Glutamatergic neuron (in vitro differentiated cells): ENCODE data around the gene MPZL3. TPM values are rescaled to one million over a fixed set of nuclear protein-coding genes. Genes with fewer than 3 reads are reported as not detected.

ENCODE experiments used
- DNase-seq: peaks from one replicate; pipeline ENCODE4 v3.0.0; 2022
- H3K27ac Mint-ChIP-seq: one replicate; pipeline ENCODE4 v1.8.0; 2020; ENCODE audit warnings: mild to moderate bottlenecking, mixed read lengths, inconsistent platforms; ENCODE audit not compliant: unreplicated experiment
- H3K27me3 Mint-ChIP-seq: one replicate; pipeline ENCODE4 v1.8.0; 2020; ENCODE audit warnings: mild to moderate bottlenecking, moderate library complexity, mixed read lengths, inconsistent platforms; ENCODE audit not compliant: unreplicated experiment
- H3K36me3 Mint-ChIP-seq: one replicate; pipeline ENCODE4 v1.8.0; 2020; ENCODE audit warnings: mild to moderate bottlenecking, mixed read lengths, inconsistent platforms; ENCODE audit not compliant: unreplicated experiment
- H3K4me1 Mint-ChIP-seq: one replicate; pipeline ENCODE4 v1.8.0; 2020; ENCODE audit warnings: mild to moderate bottlenecking, low read depth, mixed read lengths, inconsistent platforms; ENCODE audit not compliant: unreplicated experiment
- H3K4me3 Mint-ChIP-seq: one replicate; pipeline ENCODE4 v1.8.0; 2020; ENCODE audit warnings: mild to moderate bottlenecking, mixed read lengths, inconsistent platforms; ENCODE audit not compliant: unreplicated experiment
- H3K9me3 Mint-ChIP-seq: one replicate; pipeline ENCODE4 v1.8.0; 2020; ENCODE audit warnings: mild to moderate bottlenecking, moderate library complexity, mixed read lengths, inconsistent platforms; ENCODE audit not compliant: unreplicated experiment
- total RNA-seq: library from RNA; stranded (reverse); fragmentation: NEBNext Ultra II Directional; extraction: Animal tissue kit (Norgen Biotek cat#: 25700); gene quantifications from one replicate; pipeline ENCODE4 v1.2.1, GENCODE V29; 2021; ENCODE audit not compliant: unreplicated experiment
- TF ChIP-seq, protein P1 (sequence below): fragments of 200-600 bp; sonication (generic); IDR thresholded peaks from one replicate; pipeline ENCODE4 v1.5.0; 2021; ENCODE audit not compliant: partially characterized antibody, unreplicated experiment

Gene MPZL3
- total RNA-seq, 1 donor from 2014 or later: 0.54 TPM

DNA sequence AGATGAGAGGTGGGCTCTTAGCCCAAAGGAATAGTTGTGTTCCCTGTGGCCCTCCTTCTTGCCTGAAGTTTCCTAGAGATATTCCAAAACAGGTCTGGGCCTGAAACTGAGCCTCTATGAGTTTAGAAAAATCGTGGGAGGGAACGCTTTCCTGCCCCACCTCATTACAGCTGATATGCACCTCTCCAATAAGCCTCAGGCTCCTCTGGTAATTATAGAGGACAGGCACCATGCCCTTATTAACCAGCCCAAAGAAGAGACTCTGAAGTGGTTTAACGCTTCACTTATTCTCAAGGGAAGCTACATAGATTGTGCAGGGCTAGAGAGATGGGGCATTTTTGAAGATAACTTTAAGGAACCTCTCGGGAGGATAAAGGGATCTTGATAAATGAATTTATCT is 15.3 kb upstream of the MPZL3 start:
- H3K4me1 Mint-ChIP-seq: peaks cover 2% of the 10 kb centered on the region
- H3K4me3 Mint-ChIP-seq: no peak overlapping the region

DNA sequence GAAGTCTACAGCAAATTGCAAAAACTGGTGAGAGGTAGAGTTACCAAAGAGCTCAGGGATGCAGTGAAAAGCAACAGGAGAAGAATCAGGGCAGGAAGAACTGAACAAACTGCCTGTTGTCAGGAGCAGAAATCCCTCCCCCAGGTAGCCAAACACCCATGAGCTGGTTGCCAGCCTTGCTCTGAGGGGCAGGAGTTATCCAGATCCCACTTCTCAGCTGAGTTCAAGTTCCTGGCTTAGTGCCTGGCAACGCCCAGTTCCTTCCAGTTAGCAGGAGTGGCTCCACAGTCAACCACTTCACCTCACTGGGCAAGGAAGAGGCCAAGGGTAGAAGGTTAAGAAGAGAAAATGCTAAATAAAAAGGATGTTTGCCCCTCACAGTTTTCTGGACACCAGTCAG is 13.8 kb upstream of the MPZL3 start:
- H3K36me3 Mint-ChIP-seq: no peaks in the 10 kb centered on the region
- no peak overlapping the region for H3K27ac Mint-ChIP-seq
- DNase-seq: no peak
- no peak overlapping the region for H3K4me3 Mint-ChIP-seq
- H3K9me3 Mint-ChIP-seq: no peaks in the 10 kb centered on the region
- peaks cover 4% of the 10 kb centered on the region for H3K27me3 Mint-ChIP-seq
- TF ChIP-seq, protein P1, sequence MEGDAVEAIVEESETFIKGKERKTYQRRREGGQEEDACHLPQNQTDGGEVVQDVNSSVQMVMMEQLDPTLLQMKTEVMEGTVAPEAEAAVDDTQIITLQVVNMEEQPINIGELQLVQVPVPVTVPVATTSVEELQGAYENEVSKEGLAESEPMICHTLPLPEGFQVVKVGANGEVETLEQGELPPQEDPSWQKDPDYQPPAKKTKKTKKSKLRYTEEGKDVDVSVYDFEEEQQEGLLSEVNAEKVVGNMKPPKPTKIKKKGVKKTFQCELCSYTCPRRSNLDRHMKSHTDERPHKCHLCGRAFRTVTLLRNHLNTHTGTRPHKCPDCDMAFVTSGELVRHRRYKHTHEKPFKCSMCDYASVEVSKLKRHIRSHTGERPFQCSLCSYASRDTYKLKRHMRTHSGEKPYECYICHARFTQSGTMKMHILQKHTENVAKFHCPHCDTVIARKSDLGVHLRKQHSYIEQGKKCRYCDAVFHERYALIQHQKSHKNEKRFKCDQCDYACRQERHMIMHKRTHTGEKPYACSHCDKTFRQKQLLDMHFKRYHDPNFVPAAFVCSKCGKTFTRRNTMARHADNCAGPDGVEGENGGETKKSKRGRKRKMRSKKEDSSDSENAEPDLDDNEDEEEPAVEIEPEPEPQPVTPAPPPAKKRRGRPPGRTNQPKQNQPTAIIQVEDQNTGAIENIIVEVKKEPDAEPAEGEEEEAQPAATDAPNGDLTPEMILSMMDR: no peak
- H3K4me1 Mint-ChIP-seq: peaks cover 2% of the 10 kb centered on the region

More for the DNA sequence above, 15.3 kb upstream of the MPZL3 start:
- DNase-seq: no peak
- H3K27me3 Mint-ChIP-seq: peaks cover 4% of the 10 kb centered on the region
- TF ChIP-seq, protein P1: no peak
- no peak overlapping the region for H3K27ac Mint-ChIP-seq
- H3K36me3 Mint-ChIP-seq: no peaks in the 10 kb centered on the region
- no peaks in the 10 kb centered on the region for H3K9me3 Mint-ChIP-seq

DNA sequence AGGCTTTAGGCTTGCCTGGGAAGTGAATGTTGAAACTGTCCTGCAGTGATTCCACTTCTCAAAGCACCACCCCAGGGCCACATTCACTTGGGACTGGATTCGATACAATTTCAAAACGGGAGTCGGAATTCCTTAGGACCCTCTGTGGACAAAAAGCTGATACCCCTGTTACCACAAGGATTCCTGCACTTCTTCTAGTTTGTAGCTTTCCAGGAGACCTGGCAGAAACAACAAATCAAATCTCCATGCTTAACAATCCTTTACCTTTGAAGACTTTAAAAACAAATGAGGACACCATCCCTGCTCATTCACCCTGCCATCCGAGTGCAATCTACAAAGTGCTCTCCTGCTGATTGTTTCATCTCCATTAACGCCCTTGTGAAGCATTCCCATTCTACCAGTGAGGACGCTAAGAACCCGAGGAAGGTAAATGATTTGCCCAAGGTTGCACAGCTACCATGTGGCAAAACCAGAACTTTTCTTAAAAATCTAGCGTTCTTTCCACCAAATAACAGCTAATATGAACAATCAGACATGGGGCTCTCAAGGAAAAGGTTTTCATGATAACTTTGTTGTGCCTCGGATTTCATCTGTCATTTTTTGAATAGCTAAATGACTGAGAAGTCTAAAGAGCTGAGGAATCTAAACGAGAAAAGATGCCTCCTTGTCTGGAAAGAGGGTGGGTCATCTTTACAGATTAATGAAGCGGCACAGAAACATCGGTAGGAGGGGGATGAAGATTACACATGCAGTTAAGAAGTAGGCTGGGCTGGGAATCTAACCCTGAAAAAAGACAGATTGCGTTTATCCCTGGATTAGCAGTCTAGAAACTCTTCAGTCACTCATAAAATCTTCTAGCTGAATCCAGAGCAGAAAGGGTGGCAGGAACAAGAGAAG is 12.7 kb upstream of the MPZL3 start:
- Mint-ChIP-seq H3K27me3 (peaks cover 2% of the 10 kb centered on the region), H3K4me3 (no peak overlapping the region), H3K4me1 (peaks cover 2% of the 10 kb centered on the region), H3K9me3 (no peaks in the 10 kb centered on the region), H3K36me3 (no peaks in the 10 kb centered on the region), H3K27ac (no peak overlapping the region)
- TF ChIP-seq, protein P1: no peak
- DNase-seq: no peak

DNA sequence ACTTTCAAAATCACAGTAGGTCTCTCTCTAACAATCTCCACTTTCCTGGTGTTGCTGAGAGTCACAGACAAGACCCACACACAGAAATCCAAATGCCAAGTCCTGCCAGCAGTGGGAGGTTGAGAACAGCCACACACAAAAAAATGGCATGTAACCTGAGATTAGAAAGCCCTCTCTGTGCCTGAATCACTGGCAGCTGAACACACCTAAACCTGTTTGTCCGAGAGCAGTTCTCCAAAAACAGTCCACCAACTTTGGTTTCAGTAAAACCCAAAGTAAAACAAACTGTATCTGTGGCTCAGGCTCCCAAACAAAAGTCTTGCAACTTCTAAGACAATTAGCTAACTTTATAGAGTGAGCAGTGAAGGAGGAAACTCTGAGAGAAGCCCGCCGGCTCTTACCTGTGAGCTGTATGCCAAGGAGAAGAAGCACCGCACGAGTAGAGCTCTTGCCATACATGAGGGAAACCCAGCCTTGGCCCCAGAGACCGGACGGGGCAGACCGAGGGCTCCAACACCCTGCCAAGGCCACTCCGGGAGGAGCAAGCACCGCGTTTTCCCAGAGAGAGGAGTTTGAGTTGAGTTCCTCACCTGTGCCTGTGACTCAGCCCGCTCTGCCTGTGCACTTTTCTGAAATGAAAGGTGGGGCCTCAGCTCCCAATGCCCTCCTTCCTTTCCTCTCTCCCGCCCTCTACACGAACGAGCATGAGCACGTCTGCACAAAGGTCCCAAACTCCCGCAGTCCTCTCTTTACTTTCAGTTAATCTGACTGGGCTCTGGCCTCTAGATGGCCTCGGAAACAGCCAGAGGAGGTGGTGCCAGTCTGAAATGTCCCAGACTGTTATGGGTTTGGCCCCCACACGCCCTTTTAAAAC is 11.8 kb upstream of the MPZL3 start, which contains the start of gene MPZL2:
Gene MPZL2, minus strand, starts transcription at position 603 of the 874 bp plus-strand sequence. Its CDS starts 144 bp downstream, at position 459.
- Mint-ChIP-seq H3K36me3 (no peaks in the 10 kb centered on the region), H3K4me3 (peak within 1 kb of the TSS; percentile 13), H3K9me3 (no peaks in the 10 kb centered on the region), H3K4me1 (peaks cover 2% of the 10 kb centered on the region), H3K27ac (no peak within 1 kb of the TSS), H3K27me3 (peaks cover 2% of the 10 kb centered on the region)
- DNase-seq: peak; percentile 19
- TF ChIP-seq, protein P1: no peak
